Activated B cell treated with CpG ODN at 0.5 μM for 24 hours (primary cell): Measurements from ENCODE around the gene NCL. TPM values are rescaled to one million over a fixed set of nuclear protein-coding genes. Genes with fewer than 3 reads are reported as not detected.

ENCODE experiments used
- ATAC-seq: fragments of 200-7000 bp; cut with Tn5 transposase; one replicate; pipeline ENCODE4 v1.10.0; 2021; ENCODE audit warnings: low read depth, mild to moderate bottlenecking, moderate library complexity
- CTCF ChIA-PET: fragments of 350-600 bp; sonication (Branson Sonifier 250); formaldehyde crosslinking; loops from one replicate; lab custom pipeline; 2021; ENCODE audit warnings: antibody characterized with exemption; lab: Charles Lee
- POLR2A ChIA-PET: fragments of 350-600 bp; sonication (Branson Sonifier 250); formaldehyde crosslinking; loops from one replicate; lab custom pipeline; 2021; ENCODE audit warnings: antibody characterized with exemption; lab: Charles Lee
- DNase-seq: peaks from one replicate; pipeline ENCODE4 v3.0.0; 2022
- H3K27ac Mint-ChIP-seq: one replicate; pipeline ENCODE4 v1.8.0; 2020; ENCODE audit warnings: mixed read lengths
- H3K27me3 Mint-ChIP-seq: one replicate; pipeline ENCODE4 v1.8.0; 2021; ENCODE audit warnings: mixed read lengths
- H3K36me3 Mint-ChIP-seq: one replicate; pipeline ENCODE4 v1.8.0; 2021; ENCODE audit warnings: low read depth, mixed read lengths
- H3K4me1 Mint-ChIP-seq: one replicate; pipeline ENCODE4 v1.8.0; 2021; ENCODE audit warnings: mixed read lengths
- H3K4me3 Mint-ChIP-seq: one replicate; pipeline ENCODE4 v1.8.0; 2020; ENCODE audit warnings: mild to moderate bottlenecking, mixed read lengths
- H3K9me3 Mint-ChIP-seq: one replicate; pipeline ENCODE4 v1.8.0; 2020; ENCODE audit warnings: mixed read lengths
- intact Hi-C: fragments of 100-400 bp; cut with micrococcal nuclease; formaldehyde crosslinking; loops from one replicate; pipeline ENCODE4 v1.15.1; 2024
- total RNA-seq: library from RNA; stranded (reverse); gene quantifications from 2 replicates; pipeline ENCODE4 v1.2.3, GENCODE V29; 2022
- TF ChIP-seq, protein P1 (sequence below): fragments of 200-600 bp; IDR thresholded peaks from one replicate; pipeline ENCODE4 v1.8.0; 2022; ENCODE audit warnings: antibody characterized with exemption, mild to moderate bottlenecking

The NCL gene
- total RNA-seq, 1 donor from 2014 or later, result 693 TPM

DNA sequence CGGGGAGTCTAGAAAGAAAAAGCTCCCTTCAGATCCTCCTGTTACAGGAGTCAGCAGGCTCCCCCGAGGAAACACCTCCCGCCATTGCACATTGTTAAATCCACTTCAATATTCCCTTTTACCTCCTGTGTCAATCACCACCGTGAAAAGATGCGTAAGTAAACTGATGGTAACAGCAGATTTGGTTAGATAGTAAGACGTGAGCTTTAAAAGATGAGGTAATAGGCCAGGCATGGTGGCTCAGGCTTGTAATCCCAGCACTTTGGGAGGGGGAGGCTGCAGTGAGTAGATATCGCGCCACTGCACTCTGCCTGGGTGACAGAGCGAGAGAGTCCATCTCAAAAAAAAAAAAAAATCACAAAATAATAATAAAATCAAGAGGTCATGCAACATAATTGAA is 15.2 kb upstream of the NCL start:
- ChIA-PET CTCF (interaction anchor here (5.1 kb wide), 1 partner anchor 14 kb away, joined by 36 read pairs; the partner anchor contains the start of gene NCL), POLR2A (interaction anchor here (5.8 kb wide), 1 partner anchor 13 kb away, joined by 89 read pairs; the partner anchor contains the start of gene NCL)
- DNase-seq (no peak), ATAC-seq (no peak)
- TF ChIP-seq, protein P1, sequence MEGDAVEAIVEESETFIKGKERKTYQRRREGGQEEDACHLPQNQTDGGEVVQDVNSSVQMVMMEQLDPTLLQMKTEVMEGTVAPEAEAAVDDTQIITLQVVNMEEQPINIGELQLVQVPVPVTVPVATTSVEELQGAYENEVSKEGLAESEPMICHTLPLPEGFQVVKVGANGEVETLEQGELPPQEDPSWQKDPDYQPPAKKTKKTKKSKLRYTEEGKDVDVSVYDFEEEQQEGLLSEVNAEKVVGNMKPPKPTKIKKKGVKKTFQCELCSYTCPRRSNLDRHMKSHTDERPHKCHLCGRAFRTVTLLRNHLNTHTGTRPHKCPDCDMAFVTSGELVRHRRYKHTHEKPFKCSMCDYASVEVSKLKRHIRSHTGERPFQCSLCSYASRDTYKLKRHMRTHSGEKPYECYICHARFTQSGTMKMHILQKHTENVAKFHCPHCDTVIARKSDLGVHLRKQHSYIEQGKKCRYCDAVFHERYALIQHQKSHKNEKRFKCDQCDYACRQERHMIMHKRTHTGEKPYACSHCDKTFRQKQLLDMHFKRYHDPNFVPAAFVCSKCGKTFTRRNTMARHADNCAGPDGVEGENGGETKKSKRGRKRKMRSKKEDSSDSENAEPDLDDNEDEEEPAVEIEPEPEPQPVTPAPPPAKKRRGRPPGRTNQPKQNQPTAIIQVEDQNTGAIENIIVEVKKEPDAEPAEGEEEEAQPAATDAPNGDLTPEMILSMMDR, result no peak
- H3K27me3 Mint-ChIP-seq, result no peaks in the 10 kb centered on the region
- intact Hi-C loops, result no loop called here
- peaks cover 9% of the 10 kb centered on the region for H3K4me1 Mint-ChIP-seq
- no peak overlapping the region for H3K27ac Mint-ChIP-seq
- no peak overlapping the region for H3K4me3 Mint-ChIP-seq
- H3K36me3 Mint-ChIP-seq, result no peaks in the 10 kb centered on the region
- no peaks in the 10 kb centered on the region for H3K9me3 Mint-ChIP-seq

GRCh38 chr2:231476920-231477319 is 12.6 kb upstream of the NCL start:
- TF ChIP-seq, protein P1, result no peak
- ATAC-seq, result no peak
- Mint-ChIP-seq H3K4me3 (no peak overlapping the region), H3K9me3 (no peaks in the 10 kb centered on the region), H3K4me1 (no peaks in the 10 kb centered on the region), H3K27me3 (no peaks in the 10 kb centered on the region), H3K27ac (no peak overlapping the region), H3K36me3 (no peaks in the 10 kb centered on the region)
- intact Hi-C loops, result no loop called here
- no peak for DNase-seq
- ChIA-PET POLR2A (interaction anchor here (3.7 kb wide), 1 partner anchor 12 kb away, joined by 15 read pairs; the partner anchor contains the start of gene NCL), CTCF (interaction anchor here (1.1 kb wide), 1 partner anchor 113 kb away, joined by 3 read pairs; no protein-coding TSS in a partner anchor)

GRCh38 chr2:231475965-231476364 is 11.7 kb upstream of the NCL start:
- Mint-ChIP-seq H3K27ac (no peak overlapping the region), H3K4me1 (no peaks in the 10 kb centered on the region), H3K27me3 (no peaks in the 10 kb centered on the region), H3K4me3 (no peak overlapping the region), H3K9me3 (no peaks in the 10 kb centered on the region), H3K36me3 (no peaks in the 10 kb centered on the region)
- ATAC-seq (no peak), DNase-seq (no peak)
- TF ChIP-seq, protein P1, result no peak
- CTCF ChIA-PET, result interaction anchor here (1.1 to 1.6 kb wide), 2 partner anchors 12 to 114 kb away, joined by 3 read pairs; no protein-coding TSS in a partner anchor
- POLR2A ChIA-PET, result interaction anchor here (3.7 kb wide), 1 partner anchor 11 kb away, joined by 15 read pairs; the partner anchor contains the start of gene NCL
- intact Hi-C loops, result no loop called here

DNA sequence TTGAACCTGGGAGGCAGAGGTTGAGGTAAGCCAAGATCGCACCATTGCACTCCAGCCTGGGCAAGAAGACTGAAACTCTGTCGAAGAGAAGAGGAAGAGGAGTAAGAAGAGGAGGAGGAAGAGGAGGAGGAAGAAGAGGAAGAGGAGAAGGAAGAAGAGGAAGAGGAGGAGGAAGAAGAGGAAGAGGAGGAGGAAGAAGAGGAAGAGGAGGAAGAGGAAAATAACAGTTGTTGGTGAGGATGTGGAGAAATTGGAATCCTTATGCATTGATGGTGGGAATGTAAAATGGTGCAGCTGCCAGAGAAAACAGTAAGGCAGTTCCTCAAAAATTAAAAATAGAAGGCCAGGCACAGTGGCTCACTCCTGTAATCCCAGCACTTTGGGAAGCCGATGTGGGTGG is 8.5 kb upstream of the NCL start:
- H3K36me3 Mint-ChIP-seq, result no peaks in the 10 kb centered on the region
- H3K27ac Mint-ChIP-seq, result no peak overlapping the region
- H3K4me1 Mint-ChIP-seq, result no peaks in the 10 kb centered on the region
- intact Hi-C loops, result no loop called here
- H3K27me3 Mint-ChIP-seq, result no peaks in the 10 kb centered on the region
- H3K9me3 Mint-ChIP-seq, result no peaks in the 10 kb centered on the region
- no peak for ATAC-seq
- ChIA-PET CTCF (no interaction called here), POLR2A (no interaction called here)
- H3K4me3 Mint-ChIP-seq, result no peak overlapping the region
- DNase-seq, result no peak
- TF ChIP-seq, protein P1, result no peak

DNA sequence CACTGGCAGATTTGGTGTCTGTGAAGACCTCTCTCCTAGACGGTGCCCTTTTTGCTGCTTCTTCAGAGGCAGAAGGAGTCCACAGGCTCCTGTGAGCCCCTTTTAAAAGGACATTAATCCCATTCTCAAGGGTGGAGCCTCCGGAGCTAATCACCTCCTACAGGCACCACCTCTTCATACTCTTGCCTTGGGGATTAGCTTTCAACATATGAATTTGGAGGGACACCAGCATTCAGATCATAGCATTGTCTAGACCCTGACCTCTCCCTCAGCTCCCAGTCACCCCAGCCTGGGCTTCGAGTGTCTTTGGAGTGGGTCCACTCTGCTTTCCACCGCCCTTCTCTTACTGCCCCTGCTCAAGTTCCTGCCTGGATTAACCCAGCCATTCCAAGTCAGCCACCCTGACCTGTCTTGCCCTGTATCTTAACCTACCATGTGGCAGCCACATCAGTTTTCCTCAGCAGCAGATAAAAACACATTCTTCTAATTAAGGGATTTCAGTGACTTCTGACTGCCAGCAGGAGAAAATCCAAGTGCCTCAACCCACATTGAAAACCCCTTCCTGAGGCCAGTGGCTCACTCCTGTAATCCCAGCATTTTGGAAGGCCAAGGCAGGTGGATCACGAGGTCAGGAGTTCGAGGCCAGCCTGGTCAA is 6.1 kb upstream of the NCL start:
- peaks cover 2% of the 10 kb centered on the region for H3K4me1 Mint-ChIP-seq
- intact Hi-C loops, result no loop called here
- H3K4me3 Mint-ChIP-seq, result no peak overlapping the region
- TF ChIP-seq, protein P1, result no peak
- ChIA-PET POLR2A (no interaction called here), CTCF (interaction anchor here (1.1 kb wide), 1 partner anchor 12 kb away, joined by 3 read pairs; no protein-coding TSS in a partner anchor)
- ATAC-seq, result no peak
- H3K27me3 Mint-ChIP-seq, result no peaks in the 10 kb centered on the region
- no peaks in the 10 kb centered on the region for H3K36me3 Mint-ChIP-seq
- no peak for DNase-seq
- no peak overlapping the region for H3K27ac Mint-ChIP-seq
- no peaks in the 10 kb centered on the region for H3K9me3 Mint-ChIP-seq
